A673 (cell line): ENCODE measurements around the gene PIGB.

Experiments used
- CTCF ChIP-seq: fragments of 300-800, 200-600 bp; sonication (generic); conservative IDR thresholded peaks from 2 replicates; pipeline ENCODE4 v1.5.1; 2017; ENCODE audit warnings: low read depth, mild to moderate bottlenecking, antibody characterized with exemption, low read length, moderate library complexity, mixed read lengths
- EZH2 ChIP-seq: fragments of 200-600 bp; sonication (generic); IDR thresholded peaks from 2 replicates; pipeline ENCODE4 v1.6.1; 2017; ENCODE audit warnings: borderline replicate concordance, low read depth, mild to moderate bottlenecking, mixed read lengths, antibody characterized with exemption, low read length; ENCODE audit not compliant: poor library complexity, severe bottlenecking

- TF ChIP-seq CTCF (no peak), EZH2 (no peak)
Measured at GRCh38 chr15:55270291-55270690, 48.7 kb upstream of the PIGB start.
